Peyer's patch (tissue), 4 donors: ENCODE data around the gene PAM. TPM values are rescaled to one million over a fixed set of nuclear protein-coding genes. Genes with fewer than 3 reads are reported as not detected.

Experiments used
- DNase-seq, 3 donors: peaks; one replicate each; pipeline ENCODE4 v3.0.0-alpha.2; 2017 to 2019
- H3K27ac ChIP-seq, 4 donors: fragments of 200-600 bp; sonication (generic); one replicate each; pipeline ENCODE4 v1.5.1; 2016 to 2019
- H3K27me3 ChIP-seq, 2 donors: fragments of 200-600 bp; sonication (generic); one replicate each; pipeline ENCODE4 v1.5.1; 2019
- H3K36me3 ChIP-seq, 3 donors: fragments of 200-600 bp; sonication (generic); one replicate each; pipeline ENCODE4 v1.5.1; 2016 to 2019
- H3K4me1 ChIP-seq, 4 donors: fragments of 200-600 bp; sonication (generic); one replicate each; pipeline ENCODE4 v1.5.1; 2016 to 2019
- H3K4me3 ChIP-seq, 4 donors: fragments of 200-600 bp; sonication (generic); 1 replicate in 3 of 4; 2 replicates in 1 of 4; pipeline ENCODE4 v1.5.1; 2016 to 2019; ENCODE audit warnings: mild to moderate bottlenecking in 1 of 4
- H3K9me3 ChIP-seq, 4 donors: fragments of 200-600 bp; sonication (generic); one replicate each; pipeline ENCODE4 v1.5.1; 2016 to 2019; ENCODE audit warnings: mild to moderate bottlenecking in 1 of 4
- CTCF ChIP-seq, 6 experiments: fragments of 450-650 bp in 4 of 6; fragments of 200-600 bp in 2 of 6; sonication (generic) in 1 of 6; IDR thresholded peaks; one replicate each; pipeline ENCODE4 v1.5.1; 2017 to 2019; ENCODE audit warnings: antibody characterized with exemption in 6 of 6, mild to moderate bottlenecking in 3 of 6, moderate library complexity in 1 of 6
- POLR2A ChIP-seq, 2 donors: fragments of 450-650 bp; IDR thresholded peaks; one replicate each; pipeline ENCODE4 v1.5.1; 2017; ENCODE audit warnings: antibody characterized with exemption in 2 of 2, mild to moderate bottlenecking in 2 of 2, moderate library complexity in 2 of 2
- total RNA-seq, 4 donors: library from RNA; depleted of rRNA; stranded (reverse); fragments of >200 nt; gene quantifications; one replicate each; pipeline ENCODE4 v1.1.0, GENCODE V29; 2016

PAM gene
- total RNA-seq, 4 donors from 2014 or later, result 58.6 to 130 (median 109) TPM

GRCh38 chr5:102921341-102922044, 166.4 kb downstream of the PAM start:
- Histone ChIP-seq H3K4me1 (peaks cover 0 to 4% (median 0%) of the 10 kb centered on the region in 4 donors), H3K27ac (no peak overlapping the region), H3K4me3 (no peak overlapping the region), H3K36me3 (no peaks in the 10 kb centered on the region), H3K27me3 (no peaks in the 10 kb centered on the region), H3K9me3 (no peaks in the 10 kb centered on the region)
- no peak for TF ChIP-seq CTCF (IDR thresholded peaks at IDR 0.05)
- no peak for TF ChIP-seq POLR2A (IDR thresholded peaks at IDR 0.05)
- DNase-seq, result no peak

- Histone ChIP-seq H3K9me3 (no peaks in the 10 kb centered on the region), H3K4me3 (no peak overlapping the region), H3K27me3 (no peaks in the 10 kb centered on the region), H3K4me1 (peaks cover 0 to 4% (median 0%) of the 10 kb centered on the region in 4 donors), H3K27ac (no peak overlapping the region), H3K36me3 (no peaks in the 10 kb centered on the region)
- TF ChIP-seq CTCF (IDR thresholded peaks at IDR 0.05), result no peak
- no peak for TF ChIP-seq POLR2A (IDR thresholded peaks at IDR 0.05)
- no peak for DNase-seq
These were observed 167.1 kb downstream of the PAM start for GRCh38 chr5:102922111-102922720.

- no peaks in the 10 kb centered on the region for H3K27me3 ChIP-seq
- H3K36me3 ChIP-seq, result no peaks in the 10 kb centered on the region
- no peak overlapping the region for H3K27ac ChIP-seq
- H3K4me3 ChIP-seq, result no peak overlapping the region
- H3K9me3 ChIP-seq, result no peaks in the 10 kb centered on the region
- H3K4me1 ChIP-seq, result peaks cover 0 to 4% (median 0%) of the 10 kb centered on the region in 4 donors
- no peak for DNase-seq
- TF ChIP-seq POLR2A (IDR thresholded peaks at IDR 0.05) (no peak), CTCF (IDR thresholded peaks at IDR 0.05) (no peak)
These were observed 167.8 kb downstream of the PAM start for GRCh38 chr5:102922799-102923477.

- H3K36me3 ChIP-seq, result no peaks in the 10 kb centered on the region
- H3K4me3 ChIP-seq, result no peak overlapping the region
- no peak for TF ChIP-seq CTCF (IDR thresholded peaks at IDR 0.05)
- no peak for TF ChIP-seq POLR2A (IDR thresholded peaks at IDR 0.05)
- no peaks in the 10 kb centered on the region for H3K27me3 ChIP-seq
- peaks cover 0 to 4% (median 0%) of the 10 kb centered on the region in 4 donors for H3K4me1 ChIP-seq
- no peaks in the 10 kb centered on the region for H3K9me3 ChIP-seq
- H3K27ac ChIP-seq, result no peak overlapping the region
- DNase-seq, result no peak
These were observed 169.9 kb downstream of the PAM start for GRCh38 chr5:102924963-102925362.

- Histone ChIP-seq H3K4me1 (peaks cover 0 to 4% (median 0%) of the 10 kb centered on the region in 4 donors), H3K4me3 (no peak overlapping the region), H3K27ac (no peak overlapping the region), H3K9me3 (no peaks in the 10 kb centered on the region), H3K27me3 (no peaks in the 10 kb centered on the region), H3K36me3 (no peaks in the 10 kb centered on the region)
- no peak for DNase-seq
- TF ChIP-seq CTCF (IDR thresholded peaks at IDR 0.05) (no peak), POLR2A (IDR thresholded peaks at IDR 0.05) (no peak)
These were observed 171.9 kb downstream of the PAM start for GRCh38 chr5:102927007-102927406.
